Neural progenitor cell (in vitro differentiated cells): ENCODE measurements around the gene TM4SF20. TPM values are rescaled to one million over a fixed set of nuclear protein-coding genes. Genes with fewer than 3 reads are reported as not detected.
A peak's percentile ranks its signal among the peaks of the same experiment; 100 is the strongest.
"Not testable (repeated sequence)": the region's sequence is repeated elsewhere in the genome, so short reads cannot be mapped to it uniquely, and the experiment has no call there.

Source experiments
- DNase-seq: peaks from one replicate; pipeline ENCODE4 v3.0.0-alpha.2; 2016; ENCODE audit warnings: low spot score
- H2AFZ ChIP-seq: fragments of 200-600 bp; sonication (generic); replicated peaks from 2 replicates; pipeline ENCODE4 v1.6.1; 2016; ENCODE audit warnings: antibody characterized with exemption
- H3F3A ChIP-seq: fragments of 200-600 bp; sonication (generic); 2 replicates; pipeline ENCODE4 v1.6.1; 2016; ENCODE audit warnings: antibody characterized with exemption, low read depth
- H3K27ac ChIP-seq: fragments of 200-600 bp; sonication (generic); 2 replicates; pipeline ENCODE4 v1.5.1; 2016; ENCODE audit warnings: mild to moderate bottlenecking
- H3K27me3 ChIP-seq: fragments of 200-600 bp; sonication (generic); 2 replicates; pipeline ENCODE4 v1.6.1; 2016; ENCODE audit warnings: mild to moderate bottlenecking, moderate library complexity
- H3K36me3 ChIP-seq: fragments of 200-600 bp; sonication (generic); 2 replicates; pipeline ENCODE4 v1.5.1; 2016
- H3K4me1 ChIP-seq: fragments of 200-600 bp; sonication (generic); 2 replicates; pipeline ENCODE4 v1.6.1; 2016; ENCODE audit warnings: mixed run types
- H3K4me2 ChIP-seq: fragments of 200-600 bp; sonication (generic); 2 replicates; pipeline ENCODE4 v1.6.1; 2016
- H3K4me3 ChIP-seq: fragments of 200-600 bp; sonication (generic); 2 replicates; pipeline ENCODE4 v1.5.1; 2016
- H3K79me2 ChIP-seq: fragments of 200-600 bp; sonication (generic); 2 replicates; pipeline ENCODE4 v1.6.1; 2016; ENCODE audit warnings: low read depth
- H3K9ac ChIP-seq: fragments of 200-600 bp; sonication (generic); 2 replicates; pipeline ENCODE4 v1.6.1; 2016
- H3K9me3 ChIP-seq: fragments of 200-600 bp; sonication (generic); 2 replicates; pipeline ENCODE4 v1.5.1; 2016; ENCODE audit warnings: low read depth
- H4K20me1 ChIP-seq: fragments of 200-600 bp; sonication (generic); 2 replicates; pipeline ENCODE4 v1.6.1; 2016; ENCODE audit warnings: low read depth
- H3K27ac Mint-ChIP-seq: 3 replicates; pipeline ENCODE4 v1.8.0; 2021; ENCODE audit warnings: mixed read lengths
- H3K27me3 Mint-ChIP-seq: 2 replicates; pipeline ENCODE4 v1.8.0; 2022; ENCODE audit warnings: low read depth, mild to moderate bottlenecking, inconsistent platforms, moderate library complexity, mixed read lengths; ENCODE audit not compliant: insufficient read depth
- H3K36me3 Mint-ChIP-seq: 3 replicates; pipeline ENCODE4 v1.8.0; 2021; ENCODE audit warnings: mixed read lengths
- H3K4me1 Mint-ChIP-seq: 3 replicates; pipeline ENCODE4 v1.8.0; 2021; ENCODE audit warnings: mixed read lengths
- H3K4me3 Mint-ChIP-seq: 3 replicates; pipeline ENCODE4 v1.8.0; 2021; ENCODE audit warnings: mild to moderate bottlenecking, moderate library complexity, mixed read lengths
- H3K9me3 Mint-ChIP-seq: 3 replicates; pipeline ENCODE4 v1.8.0; 2020; ENCODE audit warnings: mixed read lengths
- CTCF ChIP-seq: fragments of 200-600 bp; sonication (generic); IDR thresholded peaks from 2 replicates; pipeline ENCODE4 v1.5.1; 2017; ENCODE audit warnings: antibody characterized with exemption, mild to moderate bottlenecking
- EZH2 ChIP-seq: fragments of 200-600 bp; sonication (generic); IDR thresholded peaks from 2 replicates; pipeline ENCODE4 v1.6.1; 2017; ENCODE audit warnings: antibody characterized with exemption, mild to moderate bottlenecking, moderate library complexity
- EZH2phosphoT487 ChIP-seq: fragments of 200-600 bp; sonication (generic); IDR thresholded peaks from 2 replicates; pipeline ENCODE4 v1.6.1; 2017; ENCODE audit warnings: antibody characterized with exemption
- total RNA-seq: library from RNA; depleted of rRNA; stranded (reverse); fragments of >200 nt; gene quantifications from 2 replicates; pipeline ENCODE4 v1.2.3, GENCODE V29; 2015; ENCODE audit warnings: low replicate concordance

TM4SF20 gene
- total RNA-seq, 1 donor from 2014 or later, result not detected

DNA sequence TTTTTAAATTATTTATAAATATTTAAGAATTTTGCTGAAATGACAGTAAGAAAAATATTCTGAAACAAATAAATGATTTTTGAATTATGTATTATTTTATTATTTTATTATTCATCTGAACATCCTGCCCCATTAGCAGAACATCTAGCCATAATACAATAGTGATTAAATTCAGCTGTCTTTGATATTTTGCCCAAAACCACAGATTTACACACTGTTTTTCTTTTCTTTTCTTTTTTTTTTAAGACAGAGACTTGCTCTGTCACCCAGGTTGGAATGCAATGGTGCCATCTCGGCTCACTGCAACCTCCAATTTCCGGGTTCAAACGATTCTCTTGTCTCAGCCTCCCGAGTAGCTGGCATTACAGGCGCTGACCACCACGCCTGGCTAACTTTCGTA is 10.6 kb upstream of the TM4SF20 start:
- Mint-ChIP-seq H3K4me1 (no peaks in the 10 kb centered on the region), H3K36me3 (no peaks in the 10 kb centered on the region), H3K4me3 (no peak overlapping the region), H3K9me3 (no peaks in the 10 kb centered on the region), H3K27me3 (peaks cover 2% of the 10 kb centered on the region), H3K27ac (no peak overlapping the region)
- Histone ChIP-seq H3K4me2 (no peak overlapping the region), H3F3A (no peaks in the 10 kb centered on the region), H3K79me2 (no peaks in the 10 kb centered on the region), H3K36me3 (no peaks in the 10 kb centered on the region), H4K20me1 (no peaks in the 10 kb centered on the region), H3K27ac (no peak overlapping the region), H2AFZ (peak overlapping the region; percentile 55), H3K9ac (no peak overlapping the region), H3K4me1 (no peaks in the 10 kb centered on the region), H3K9me3 (no peaks in the 10 kb centered on the region), H3K27me3 (no peaks in the 10 kb centered on the region), H3K4me3 (no peak overlapping the region)
- DNase-seq, result no peak
- no peak for TF ChIP-seq EZH2phosphoT487

GRCh38 chr2:227389231-227389630 is 10.1 kb upstream of the TM4SF20 start:
- no peak overlapping the region for H3K4me3 ChIP-seq
- no peaks in the 10 kb centered on the region for H4K20me1 ChIP-seq
- no peaks in the 10 kb centered on the region for H3K36me3 ChIP-seq
- Mint-ChIP-seq H3K36me3 (no peaks in the 10 kb centered on the region), H3K27ac (no peak overlapping the region), H3K9me3 (no peaks in the 10 kb centered on the region), H3K4me1 (no peaks in the 10 kb centered on the region), H3K4me3 (no peak overlapping the region), H3K27me3 (peaks cover 2% of the 10 kb centered on the region)
- H2AFZ ChIP-seq, result no peak overlapping the region
- TF ChIP-seq CTCF (no peak), EZH2phosphoT487 (no peak), EZH2 (no peak)
- H3K4me1 ChIP-seq, result no peaks in the 10 kb centered on the region
- no peak overlapping the region for H3K9ac ChIP-seq
- H3K27ac ChIP-seq, result no peak overlapping the region
- no peak overlapping the region for H3K4me2 ChIP-seq
- DNase-seq, result no peak
- H3K9me3 ChIP-seq, result no peaks in the 10 kb centered on the region
- H3F3A ChIP-seq, result no peaks in the 10 kb centered on the region
- no peaks in the 10 kb centered on the region for H3K27me3 ChIP-seq
- H3K79me2 ChIP-seq, result no peaks in the 10 kb centered on the region

DNA sequence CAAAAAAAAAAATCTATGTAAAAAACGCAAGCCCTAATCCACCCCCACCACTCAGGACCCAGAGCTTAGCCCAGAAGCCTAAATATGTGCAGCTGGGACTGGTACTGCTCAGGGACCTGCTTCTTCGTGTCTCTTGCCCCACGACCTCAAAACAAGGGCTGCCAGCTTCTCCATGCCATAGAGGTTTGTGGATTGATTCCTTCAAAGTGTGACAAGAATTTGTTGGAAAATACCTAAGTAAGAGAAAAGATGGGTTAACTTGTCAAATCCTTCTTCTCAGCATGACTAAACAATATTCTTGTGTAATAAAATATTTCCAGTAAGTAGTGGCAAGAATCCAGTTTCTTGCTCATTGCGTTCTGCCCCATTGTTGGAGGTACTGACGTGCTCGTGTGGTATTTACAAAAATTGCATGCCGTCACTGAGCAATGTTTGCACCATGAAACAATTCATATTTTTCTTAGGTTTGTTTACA is 9.5 kb upstream of the TM4SF20 start:
- no peaks in the 10 kb centered on the region for H3K36me3 ChIP-seq
- no peak overlapping the region for H3K4me3 Mint-ChIP-seq
- no peak overlapping the region for H3K4me2 ChIP-seq
- no peaks in the 10 kb centered on the region for H3K4me1 ChIP-seq
- H3K27ac Mint-ChIP-seq, result no peak overlapping the region
- no peak overlapping the region for H3K9ac ChIP-seq
- peaks cover 2% of the 10 kb centered on the region for H3K27me3 Mint-ChIP-seq
- DNase-seq, result no peak
- no peaks in the 10 kb centered on the region for H3F3A ChIP-seq
- no peaks in the 10 kb centered on the region for H4K20me1 ChIP-seq
- H3K27me3 ChIP-seq, result no peaks in the 10 kb centered on the region
- H2AFZ ChIP-seq, result no peak overlapping the region
- no peak overlapping the region for H3K4me3 ChIP-seq
- no peaks in the 10 kb centered on the region for H3K4me1 Mint-ChIP-seq
- no peak overlapping the region for H3K27ac ChIP-seq
- no peaks in the 10 kb centered on the region for H3K36me3 Mint-ChIP-seq
- no peaks in the 10 kb centered on the region for H3K9me3 Mint-ChIP-seq
- H3K79me2 ChIP-seq, result no peaks in the 10 kb centered on the region
- H3K9me3 ChIP-seq, result no peaks in the 10 kb centered on the region
- TF ChIP-seq EZH2phosphoT487 (no peak), CTCF (no peak), EZH2 (no peak)

DNA sequence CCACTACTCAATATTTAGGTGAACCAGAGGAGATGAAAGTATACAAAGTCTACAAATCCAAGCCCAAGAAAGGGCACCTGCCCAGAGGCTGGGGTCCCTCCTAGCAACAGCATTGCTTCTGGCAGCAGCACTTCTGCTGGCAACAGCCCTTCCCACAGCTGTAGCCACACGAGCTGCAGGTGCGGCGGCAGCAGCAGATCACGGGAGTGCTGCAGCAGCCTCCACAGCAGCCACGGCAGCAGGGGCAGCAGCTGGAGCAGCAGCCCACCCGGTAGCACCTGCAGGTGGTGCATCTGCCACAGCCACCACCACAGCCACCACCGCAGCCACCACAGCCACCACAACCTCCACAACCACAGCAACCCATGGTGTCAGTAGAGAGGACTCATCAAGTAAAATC is 8.5 kb upstream of the TM4SF20 start, which contains the start of gene SCYGR1:
SCYGR1 (minus strand) TSS at position 367 of the 400 bp plus-strand sequence; CDS start at position 367, 0 bp downstream.
- not testable (repeated sequence) for H3K36me3 ChIP-seq, H2AFZ ChIP-seq, H4K20me1 ChIP-seq, H3K4me3 Mint-ChIP-seq, H3K79me2 ChIP-seq, H3K9me3 Mint-ChIP-seq, H3F3A ChIP-seq, H3K4me1 Mint-ChIP-seq, H3K4me2 ChIP-seq, DNase-seq, H3K27me3 Mint-ChIP-seq, H3K9ac ChIP-seq, H3K27ac ChIP-seq, H3K9me3 ChIP-seq, H3K4me1 ChIP-seq, H3K27ac Mint-ChIP-seq, H3K27me3 ChIP-seq, H3K36me3 Mint-ChIP-seq, H3K4me3 ChIP-seq
